H9 (cell line): Measurements from ENCODE around the gene TACC2. TPM values are rescaled to one million over a fixed set of nuclear protein-coding genes. Genes with fewer than 3 reads are reported as not detected.

ENCODE experiments used
- DNase-seq: peaks from one replicate; pipeline ENCODE4 v3.0.0-alpha.2; 2017
- H2AFZ ChIP-seq: one replicate; pipeline ENCODE4 v1.6.1; 2013; ENCODE audit warnings: mild to moderate bottlenecking, low read length, control low read depth, moderate library complexity
- H2AK5ac ChIP-seq: 2 replicates; pipeline ENCODE4 v1.6.1; 2013; ENCODE audit warnings: low read length, control low read depth, mixed read lengths; ENCODE audit not compliant: insufficient read length
- H2BK120ac ChIP-seq: one replicate; pipeline ENCODE4 v1.6.1; 2013; ENCODE audit warnings: low read depth, mild to moderate bottlenecking, low read length, control low read depth, inconsistent platforms; ENCODE audit not compliant: poor library complexity, severe bottlenecking
- H2BK12ac ChIP-seq: 2 replicates; pipeline ENCODE4 v1.6.1; 2013; ENCODE audit warnings: low read length, control low read depth, mixed read lengths, low read depth; ENCODE audit not compliant: insufficient read length
- H2BK15ac ChIP-seq: 2 replicates; pipeline ENCODE4 v1.6.1; 2013; ENCODE audit warnings: low read depth, low read length, control low read depth
- H2BK20ac ChIP-seq: one replicate; pipeline ENCODE4 v1.6.1; 2013; ENCODE audit warnings: low read depth, mild to moderate bottlenecking, low read length, control low read depth, inconsistent platforms; ENCODE audit not compliant: poor library complexity, severe bottlenecking
- H2BK5ac ChIP-seq: 2 replicates; pipeline ENCODE4 v1.6.1; 2013; ENCODE audit warnings: low read length, control low read depth, mixed read lengths; ENCODE audit not compliant: insufficient read length
- H3K14ac ChIP-seq: 2 replicates; pipeline ENCODE4 v1.6.1; 2013; ENCODE audit warnings: low read length, control low read depth; ENCODE audit not compliant: insufficient read depth
- H3K18ac ChIP-seq: 2 replicates; pipeline ENCODE4 v1.6.1; 2013; ENCODE audit warnings: low read depth, mild to moderate bottlenecking, mixed read lengths, low read length, control low read depth; ENCODE audit not compliant: insufficient read length
- H3K23ac ChIP-seq: 2 replicates; pipeline ENCODE4 v1.6.1; 2013; ENCODE audit warnings: low read length, control low read depth, mixed read lengths, low read depth; ENCODE audit not compliant: insufficient read length
- H3K23me2 ChIP-seq: 2 replicates; pipeline ENCODE4 v1.6.1; 2013; ENCODE audit warnings: low read depth, mild to moderate bottlenecking, mixed read lengths, low read length, control low read depth; ENCODE audit not compliant: insufficient read length, poor library complexity, severe bottlenecking
- H3K27ac ChIP-seq: 2 replicates; pipeline ENCODE4 v1.5.1; 2013; ENCODE audit warnings: low read length, control low read depth, mixed read lengths, low read depth; ENCODE audit not compliant: insufficient read length
- H3K27me3 ChIP-seq: 2 replicates; pipeline ENCODE4 v1.6.1; 2013; ENCODE audit warnings: low read length, control low read depth, inconsistent platforms; ENCODE audit not compliant: insufficient read depth
- H3K4ac ChIP-seq: 2 replicates; pipeline ENCODE4 v1.6.1; 2013; ENCODE audit warnings: low read depth, mild to moderate bottlenecking, control low read depth, inconsistent platforms, low read length, moderate library complexity
- H3K4me1 ChIP-seq: 2 replicates; pipeline ENCODE4 v1.6.1; 2013; ENCODE audit warnings: low read length, control low read depth, inconsistent platforms; ENCODE audit not compliant: insufficient read depth
- H3K4me2 ChIP-seq: 2 replicates; pipeline ENCODE4 v1.6.1; 2013; ENCODE audit warnings: low read length, control low read depth, mixed read lengths; ENCODE audit not compliant: insufficient read length, insufficient read depth
- H3K56ac ChIP-seq: 2 replicates; pipeline ENCODE4 v1.6.1; 2013; ENCODE audit warnings: low read depth, mild to moderate bottlenecking, mixed read lengths, low read length, control low read depth; ENCODE audit not compliant: insufficient read length
- H3K79me1 ChIP-seq: 2 replicates; pipeline ENCODE4 v1.6.1; 2013; ENCODE audit warnings: low read depth, mild to moderate bottlenecking, moderate library complexity, low read length, control low read depth, inconsistent platforms; ENCODE audit not compliant: insufficient read depth, poor library complexity, severe bottlenecking
- H3K79me2 ChIP-seq: 2 replicates; pipeline ENCODE4 v1.6.1; 2013; ENCODE audit warnings: low read length, control low read depth, inconsistent platforms; ENCODE audit not compliant: insufficient read depth
- H3K9ac ChIP-seq: 2 replicates; pipeline ENCODE4 v1.6.1; 2013; ENCODE audit warnings: low read length, control low read depth, mixed read lengths; ENCODE audit not compliant: insufficient read length; ENCODE audit errors: extremely low read depth
- H3K9me3 ChIP-seq: one replicate; pipeline ENCODE4 v1.6.1; 2013; ENCODE audit warnings: low read depth, low read length, inconsistent platforms; ENCODE audit not compliant: control insufficient read depth
- H3T11ph ChIP-seq: one replicate; pipeline ENCODE4 v1.6.1; 2013; ENCODE audit warnings: mild to moderate bottlenecking, low read length, control low read depth, inconsistent platforms
- H4K20me1 ChIP-seq: one replicate; pipeline ENCODE4 v1.6.1; 2013; ENCODE audit not compliant: control insufficient read depth, insufficient read length, insufficient read depth
- H4K5ac ChIP-seq: 2 replicates; pipeline ENCODE4 v1.6.1; 2013; ENCODE audit warnings: low read depth, mild to moderate bottlenecking, mixed read lengths, low read length, control low read depth; ENCODE audit not compliant: insufficient read length
- H4K8ac ChIP-seq: replicated peaks from 2 replicates; pipeline ENCODE4 v1.6.1; 2013; ENCODE audit warnings: low read length, control low read depth, mixed read lengths, low read depth; ENCODE audit not compliant: insufficient read length
- H4K91ac ChIP-seq: 2 replicates; pipeline ENCODE4 v1.6.1; 2013; ENCODE audit warnings: low read depth, mild to moderate bottlenecking, moderate library complexity, mixed read lengths, low read length, control low read depth; ENCODE audit not compliant: insufficient read length
- H3K27ac Mint-ChIP-seq, 3 experiments: 2 replicates in 2 of 3; 3 replicates in 1 of 3; pipeline ENCODE4 v1.8.0; 2020 to 2021; ENCODE audit warnings: mixed read lengths in 3 of 3, mild to moderate bottlenecking in 1 of 3, moderate library complexity in 1 of 3
- H3K27me3 Mint-ChIP-seq: 2 replicates; pipeline ENCODE4 v1.8.0; 2021; ENCODE audit warnings: low read depth, mild to moderate bottlenecking, moderate library complexity, mixed read lengths
- H3K36me3 Mint-ChIP-seq, 3 experiments: 2 replicates in 2 of 3; 3 replicates in 1 of 3; pipeline ENCODE4 v1.8.0; 2020 to 2021; ENCODE audit warnings: low read depth in 3 of 3, mixed read lengths in 3 of 3; ENCODE audit not compliant: insufficient read depth in 1 of 3
- H3K4me1 Mint-ChIP-seq, 2 experiments: 2 replicates each; pipeline ENCODE4 v1.8.0; 2020; ENCODE audit warnings: mixed read lengths in 2 of 2
- H3K4me3 Mint-ChIP-seq, 2 experiments: 2 replicates in 1 of 2; 3 replicates in 1 of 2; pipeline ENCODE4 v1.8.0; 2020 to 2021; ENCODE audit warnings: mild to moderate bottlenecking in 2 of 2, mixed read lengths in 2 of 2, moderate library complexity in 1 of 2
- H3K9me3 Mint-ChIP-seq, 2 experiments: 2 replicates in 1 of 2; 3 replicates in 1 of 2; pipeline ENCODE4 v1.8.0; 2020; ENCODE audit warnings: mild to moderate bottlenecking in 2 of 2, mixed read lengths in 2 of 2, moderate library complexity in 1 of 2
- CTCF ChIP-seq: fragments of 200-600 bp; sonication (generic); conservative IDR thresholded peaks from 3 replicates; pipeline ENCODE4 v1.8.0; 2021; ENCODE audit warnings: antibody characterized with exemption, mild to moderate bottlenecking
- WGBS: extraction: QIAGEN DNeasy Blood & Tissue Kit; methylation state at CpG from one replicate; pipeline ENCODE4 v1.1.7; 2013; ENCODE audit warnings: missing lambda C conversion rate, low lambda C conversion rate, mixed read lengths; ENCODE audit not compliant: insufficient read length; ENCODE audit errors: extremely low coverage; 5-methylcytosine and 5-hydroxymethylcytosine counted together
- total RNA-seq: library from RNA; stranded (reverse); gene quantifications from 2 replicates; pipeline ENCODE4 v1.2.1, GENCODE V29; 2021

Gene TACC2
- total RNA-seq, 1 experiment from 2014 or later = 58.1 TPM

DNA sequence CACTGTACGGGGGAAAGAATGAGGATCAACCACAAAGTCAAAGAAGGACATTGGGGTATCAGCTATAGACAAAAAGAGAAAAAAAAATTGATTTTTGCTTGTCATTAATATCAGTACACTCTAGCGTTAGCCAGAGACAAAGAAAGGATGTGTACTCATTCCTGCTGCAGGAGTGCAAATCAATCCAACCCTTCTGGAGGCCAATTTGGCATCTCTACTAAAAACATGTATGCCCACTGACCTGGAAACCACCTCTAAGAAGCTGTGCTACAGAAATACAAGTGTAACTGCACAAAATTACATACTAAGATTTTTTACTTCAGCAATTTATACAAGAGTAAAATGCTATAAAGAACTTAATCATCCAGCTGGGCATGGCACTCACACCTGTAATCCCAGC is 27.5 kb upstream of the TACC2 start:
- H3K9me3 Mint-ChIP-seq = no peaks in the 10 kb centered on the region
- Histone ChIP-seq H3K4ac (no peak overlapping the region), H2AFZ (no peak overlapping the region), H3K27me3 (no peaks in the 10 kb centered on the region), H3K23ac (no peak overlapping the region), H3K23me2 (no peaks in the 10 kb centered on the region), H4K8ac (no peak overlapping the region), H4K91ac (no peak overlapping the region), H2AK5ac (no peak overlapping the region), H3K9me3 (no peaks in the 10 kb centered on the region), H3K18ac (no peak overlapping the region), H3K56ac (no peak overlapping the region), H3K4me1 (0 out of 2 replicates have a peak, but pooled peaks cover 2% of the 10 kb centered on the region), H3K79me2 (no peaks in the 10 kb centered on the region), H3T11ph (no peak overlapping the region), H3K14ac (no peak overlapping the region), H2BK12ac (no peak overlapping the region), H3K9ac (no peak overlapping the region), H4K20me1 (no peaks in the 10 kb centered on the region), H2BK120ac (no peak overlapping the region), H2BK15ac (no peak overlapping the region), H2BK20ac (no peak overlapping the region), H3K27ac (no peak overlapping the region), H4K5ac (no peak overlapping the region), H3K4me2 (no peak overlapping the region), H3K79me1 (no peaks in the 10 kb centered on the region), H2BK5ac (no peak overlapping the region)
- no peak overlapping the region for H3K27ac Mint-ChIP-seq
- TF ChIP-seq CTCF = no peak
- H3K36me3 Mint-ChIP-seq = peaks cover 30 to 65% (median 64%) of the 10 kb centered on the region in 3 experiments
- no peak for DNase-seq
- H3K27me3 Mint-ChIP-seq = no peaks in the 10 kb centered on the region
- H3K4me1 Mint-ChIP-seq = peaks cover 17% of the 10 kb centered on the region in 2 experiments
- WGBS = no CpG with 5 or more reads among the region's 2 CpGs
- H3K4me3 Mint-ChIP-seq = no peak overlapping the region
